Brain microvascular endothelial cell (primary cell): Measurements from ENCODE around the gene BIRC6.
A peak's percentile ranks its signal among the peaks of the same experiment; 100 is the strongest.
"Not testable (repeated sequence)": the region's sequence is repeated elsewhere in the genome, so short reads cannot be mapped to it uniquely, and the experiment has no call there.

ENCODE experiments used
- DNase-seq: peaks from one replicate; pipeline ENCODE4 v3.0.0-alpha.2; 2020
- H3K27ac ChIP-seq: fragments of 250-450 bp; sonication (Bioruptor Pico); 2 replicates; pipeline ENCODE4 v1.5.1; 2020; ENCODE audit warnings: mild to moderate bottlenecking, moderate library complexity
- H3K27me3 ChIP-seq: fragments of 250-450 bp; sonication (Bioruptor Pico); replicated peaks from 2 replicates; pipeline ENCODE4 v1.5.1; 2020; ENCODE audit warnings: mild to moderate bottlenecking
- H3K36me3 ChIP-seq: fragments of 250-450 bp; sonication (Bioruptor Pico); replicated peaks from 2 replicates; pipeline ENCODE4 v1.5.1; 2020; ENCODE audit warnings: mild to moderate bottlenecking
- H3K4me3 ChIP-seq: 2 replicates; pipeline ENCODE4 v1.5.1; 2011; ENCODE audit warnings: low read depth, mild to moderate bottlenecking, control low read depth, low read length, moderate library complexity
- in situ Hi-C: cut with HindIII; loops from 2 replicates; pipeline ENCODE4 v1.10.0; 2017; ENCODE audit warnings: low sequenced_read_pairs, low pct_ligation_motif_present
- TF ChIP-seq, protein P1 (sequence below): IDR thresholded peaks from 2 replicates; pipeline ENCODE4 v1.5.1; 2011; ENCODE audit warnings: low read depth, mild to moderate bottlenecking, moderate library complexity, low read length, control low read depth, inconsistent platforms; ENCODE audit errors: missing control alignments

BIRC6 gene

DNA sequence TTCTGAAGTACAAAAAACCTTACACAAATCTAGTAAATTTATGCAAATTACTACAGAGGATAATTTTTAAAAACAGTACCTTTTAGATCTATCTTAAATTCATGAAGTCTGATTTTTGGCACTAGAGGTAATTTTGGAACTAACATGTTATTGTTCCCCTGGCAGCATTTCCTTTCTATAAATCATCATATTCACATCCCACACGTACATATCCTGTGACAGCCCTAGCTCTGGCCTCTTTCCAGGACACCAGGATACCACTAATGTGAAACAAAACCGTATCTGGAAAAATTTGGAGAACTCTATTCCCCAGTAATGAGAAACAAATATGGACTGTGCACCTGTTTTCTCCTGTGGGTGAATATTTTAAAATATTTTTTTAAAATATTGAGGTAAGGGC is 14.0 kb upstream of the BIRC6 start:
- in situ Hi-C loops = no loop called here
- H3K4me3 ChIP-seq = no peak overlapping the region
- DNase-seq = no peak
- TF ChIP-seq, protein P1, sequence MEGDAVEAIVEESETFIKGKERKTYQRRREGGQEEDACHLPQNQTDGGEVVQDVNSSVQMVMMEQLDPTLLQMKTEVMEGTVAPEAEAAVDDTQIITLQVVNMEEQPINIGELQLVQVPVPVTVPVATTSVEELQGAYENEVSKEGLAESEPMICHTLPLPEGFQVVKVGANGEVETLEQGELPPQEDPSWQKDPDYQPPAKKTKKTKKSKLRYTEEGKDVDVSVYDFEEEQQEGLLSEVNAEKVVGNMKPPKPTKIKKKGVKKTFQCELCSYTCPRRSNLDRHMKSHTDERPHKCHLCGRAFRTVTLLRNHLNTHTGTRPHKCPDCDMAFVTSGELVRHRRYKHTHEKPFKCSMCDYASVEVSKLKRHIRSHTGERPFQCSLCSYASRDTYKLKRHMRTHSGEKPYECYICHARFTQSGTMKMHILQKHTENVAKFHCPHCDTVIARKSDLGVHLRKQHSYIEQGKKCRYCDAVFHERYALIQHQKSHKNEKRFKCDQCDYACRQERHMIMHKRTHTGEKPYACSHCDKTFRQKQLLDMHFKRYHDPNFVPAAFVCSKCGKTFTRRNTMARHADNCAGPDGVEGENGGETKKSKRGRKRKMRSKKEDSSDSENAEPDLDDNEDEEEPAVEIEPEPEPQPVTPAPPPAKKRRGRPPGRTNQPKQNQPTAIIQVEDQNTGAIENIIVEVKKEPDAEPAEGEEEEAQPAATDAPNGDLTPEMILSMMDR = no peak
- H3K27ac ChIP-seq = no peak overlapping the region
- H3K27me3 ChIP-seq = no peaks in the 10 kb centered on the region
- H3K36me3 ChIP-seq = no peaks in the 10 kb centered on the region

DNA sequence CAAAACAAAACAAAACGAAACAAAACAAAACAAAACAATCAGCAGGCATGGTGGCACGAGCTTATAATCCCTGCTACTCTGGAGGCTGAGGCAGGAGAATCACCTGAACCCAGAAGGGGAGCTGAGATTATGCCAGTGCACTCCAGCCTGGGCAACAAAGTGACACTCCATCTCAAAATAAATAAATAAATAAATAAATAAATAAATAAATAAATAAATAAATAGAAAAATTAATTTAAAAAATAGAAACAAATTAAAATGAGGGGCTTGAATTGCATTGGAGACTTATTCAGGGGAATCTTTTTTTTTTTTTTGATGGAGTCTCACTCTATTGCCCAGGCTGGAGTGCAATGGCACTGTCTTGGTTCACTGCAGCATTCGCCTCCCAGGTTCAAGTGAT is 6.0 kb upstream of the BIRC6 start:
- H3K36me3 ChIP-seq, DNase-seq, H3K4me3 ChIP-seq, in situ Hi-C loops, H3K27ac ChIP-seq, H3K27me3 ChIP-seq: not testable (repeated sequence)

DNA sequence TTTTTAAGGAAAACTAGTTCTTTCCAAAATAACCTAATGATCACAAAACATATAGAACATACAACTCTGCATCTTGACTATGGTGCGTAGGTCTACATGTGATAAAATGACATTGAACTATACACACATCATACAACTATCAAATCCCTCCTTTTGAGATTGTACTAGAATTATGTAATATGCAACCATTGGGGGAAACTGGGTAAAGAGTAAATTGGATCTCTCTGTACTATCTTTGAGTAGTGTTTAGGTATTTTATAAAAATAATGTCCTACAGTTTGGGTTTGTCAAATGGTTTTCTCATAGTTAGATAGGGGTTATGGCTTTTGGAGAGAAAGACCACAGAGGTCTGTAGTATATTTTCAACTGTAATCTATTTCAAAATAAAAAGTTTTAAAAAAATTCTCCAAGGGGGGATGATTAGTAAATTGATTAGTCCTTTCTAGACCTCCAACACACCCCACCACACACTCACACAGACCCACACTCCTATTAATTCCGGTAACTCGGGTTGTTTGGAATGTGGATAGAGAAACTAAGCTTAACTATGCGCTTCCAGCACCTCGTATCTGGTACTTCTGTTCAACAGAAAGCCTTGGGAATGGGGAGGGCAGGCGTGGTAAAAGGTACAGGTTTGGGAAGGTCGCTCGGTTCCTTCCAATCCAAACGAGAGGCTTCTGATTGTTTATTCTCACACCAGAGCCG is 695 bp upstream of the BIRC6 start:
- Histone ChIP-seq H3K27ac (peak overlapping the region; percentile 82), H3K36me3 (no peaks in the 10 kb centered on the region), H3K27me3 (no peaks in the 10 kb centered on the region), H3K4me3 (peak overlapping the region; percentile 95)
- TF ChIP-seq, protein P1 = no peak
- DNase-seq = no peak
- in situ Hi-C loops = no loop called here

DNA sequence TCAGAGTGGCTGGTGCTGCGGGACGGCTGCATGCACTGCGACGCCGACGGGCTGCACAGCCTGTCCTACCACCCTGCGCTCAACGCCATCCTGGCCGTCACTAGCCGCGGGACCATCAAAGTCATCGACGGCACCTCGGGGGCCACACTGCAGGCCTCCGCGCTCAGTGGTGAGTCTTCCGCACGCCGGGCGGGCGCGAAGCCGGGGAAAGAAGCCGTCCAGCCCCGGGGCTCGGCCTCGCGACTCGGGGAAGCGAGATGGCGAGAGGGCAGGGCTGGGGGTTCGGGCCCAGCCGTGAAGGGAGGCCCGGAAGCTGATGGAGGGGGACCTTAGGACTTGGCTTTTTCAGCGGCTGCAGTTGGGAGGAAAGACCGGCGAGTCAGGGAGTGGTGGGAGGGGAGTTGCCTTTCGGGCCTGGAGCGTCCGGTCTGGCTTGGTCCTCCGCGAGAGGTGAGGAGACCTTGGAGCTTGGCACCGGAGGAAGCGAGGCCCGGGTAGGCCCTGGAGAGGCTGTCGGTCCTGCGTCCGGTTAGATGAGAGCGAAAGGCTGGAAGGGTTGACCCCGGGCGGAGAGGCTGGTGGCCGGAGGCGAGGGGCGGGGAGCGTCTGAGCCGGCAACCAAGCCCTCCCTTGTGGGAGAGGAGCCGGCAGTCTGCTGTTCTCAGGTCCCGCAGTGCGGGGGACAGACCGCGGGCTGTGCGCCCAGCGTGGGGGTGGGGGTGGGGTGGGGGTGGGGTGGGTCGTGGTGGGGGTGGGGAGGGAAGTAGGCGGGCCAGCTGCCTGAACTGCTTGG is 691 bp downstream of the BIRC6 start:
- DNase-seq = peak; percentile 24
- H3K27me3 ChIP-seq = no peaks in the 10 kb centered on the region
- peak overlapping the region; percentile 82 for H3K27ac ChIP-seq
- peak overlapping the region; percentile 95 for H3K4me3 ChIP-seq
- TF ChIP-seq, protein P1 = no peak
- in situ Hi-C loops = no loop called here
- H3K36me3 ChIP-seq = no peaks in the 10 kb centered on the region

DNA sequence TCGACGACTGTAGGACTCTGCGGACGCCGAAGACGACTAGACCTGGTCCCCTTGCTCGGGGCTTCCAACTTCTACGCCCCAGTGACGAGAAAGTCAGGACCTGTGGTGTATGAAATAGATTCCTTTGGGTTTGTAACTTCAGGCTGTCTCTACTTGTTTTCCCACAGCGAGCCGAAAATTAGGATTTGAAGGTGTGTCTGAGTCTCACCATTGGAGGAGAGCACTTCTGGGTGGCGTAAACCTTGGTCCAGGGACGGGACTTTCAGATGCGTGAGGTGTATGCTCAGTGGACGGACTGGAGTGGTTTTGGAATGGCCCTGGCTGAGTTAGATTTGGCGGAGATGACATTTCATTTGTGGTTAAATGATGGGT is 1.3 kb downstream of the BIRC6 start:
- in situ Hi-C loops = no loop called here
- DNase-seq = peak; percentile 18
- peak overlapping the region; percentile 95 for H3K4me3 ChIP-seq
- TF ChIP-seq, protein P1 = no peak
- no peaks in the 10 kb centered on the region for H3K27me3 ChIP-seq
- peak overlapping the region; percentile 82 for H3K27ac ChIP-seq
- H3K36me3 ChIP-seq = no peaks in the 10 kb centered on the region

DNA sequence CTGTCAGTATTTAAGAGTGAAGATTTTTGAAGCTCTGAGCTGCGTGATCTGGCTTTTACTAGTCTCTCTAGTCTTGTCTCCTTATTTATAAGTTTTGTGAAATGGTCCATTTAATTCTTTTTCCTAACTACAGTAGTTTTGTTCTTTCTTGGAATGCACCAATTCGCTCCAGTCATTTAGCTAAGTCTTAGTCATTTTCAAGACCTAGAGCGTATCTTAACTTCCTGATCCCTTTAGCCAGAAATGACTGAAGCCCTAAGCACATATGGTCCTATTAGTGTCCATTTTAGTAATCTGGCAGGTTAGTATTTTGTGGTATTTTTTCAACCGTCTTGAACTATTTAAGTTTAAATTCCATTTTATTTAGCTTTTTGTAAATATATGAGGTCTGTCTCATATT is 3.6 kb downstream of the BIRC6 start:
- no peak overlapping the region for H3K27ac ChIP-seq

DNA sequence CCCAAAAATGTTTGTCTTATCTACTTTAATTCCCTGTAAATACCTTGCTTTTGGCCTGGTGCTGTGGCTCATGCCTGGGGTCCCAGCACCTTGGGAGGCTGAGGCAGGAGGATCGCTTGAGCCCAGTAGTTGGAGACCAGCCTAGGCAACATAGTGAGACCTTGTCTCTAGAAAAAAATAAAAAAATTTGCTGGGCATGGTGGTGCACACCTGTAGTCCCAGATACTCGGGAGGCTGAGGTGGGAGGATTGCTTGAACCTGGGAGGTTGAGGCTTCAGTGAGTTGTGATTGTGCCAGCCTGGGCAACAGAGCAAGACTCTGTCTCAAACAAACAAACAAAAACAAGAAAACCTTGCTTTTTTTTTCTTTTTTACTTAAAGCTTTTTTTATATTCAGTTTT is 6.2 kb downstream of the BIRC6 start:
- DNase-seq, H3K4me3 ChIP-seq, H3K36me3 ChIP-seq, H3K27me3 ChIP-seq, H3K27ac ChIP-seq, in situ Hi-C loops: not testable (repeated sequence)

More for the DNA sequence above, 3.6 kb downstream of the BIRC6 start:
- TF ChIP-seq, protein P1 = no peak
- in situ Hi-C loops = no loop called here
- Histone ChIP-seq H3K27me3 (no peaks in the 10 kb centered on the region), H3K36me3 (no peaks in the 10 kb centered on the region), H3K4me3 (no peak overlapping the region)
- DNase-seq = no peak
